Liver (tissue), 3 donors: ENCODE measurements around the gene IFI27L1.

Source experiments
- CTCF ChIP-seq: fragments of 150-350 bp; IDR thresholded peaks from 2 replicates; pipeline ENCODE4 v1.5.1; 2017; ENCODE audit warnings: improper control_type of control experiment, low read depth, low read length; ENCODE audit not compliant: missing input control
- EGR1 ChIP-seq, 2 donors: IDR thresholded peaks; 2 replicates each; pipeline ENCODE4 v1.6.1; 2016 to 2018; ENCODE audit warnings: antibody characterized with exemption in 2 of 2, low read depth in 2 of 2
- FOXA1 ChIP-seq: IDR thresholded peaks from 2 replicates; pipeline ENCODE4 v1.6.1; 2016; ENCODE audit warnings: antibody characterized with exemption
- GABPA ChIP-seq, 2 donors: IDR thresholded peaks in 1 of 2; conservative IDR thresholded peaks in 1 of 2; 2 replicates each; pipeline ENCODE4 v1.6.1; 2016; ENCODE audit warnings: antibody characterized with exemption in 2 of 2, mild to moderate bottlenecking in 1 of 2, moderate library complexity in 1 of 2
- HNF4A ChIP-seq, 2 donors: conservative IDR thresholded peaks; 2 replicates each; pipeline ENCODE4 v1.6.1; 2016; ENCODE audit warnings: antibody characterized with exemption in 2 of 2, mild to moderate bottlenecking in 2 of 2
- HNF4G ChIP-seq: IDR thresholded peaks from 2 replicates; pipeline ENCODE4 v1.6.1; 2016; ENCODE audit warnings: antibody characterized with exemption
- JUND ChIP-seq, 2 donors: IDR thresholded peaks; 2 replicates each; pipeline ENCODE4 v1.6.1; 2016; ENCODE audit warnings: antibody characterized with exemption in 2 of 2
- MAX ChIP-seq: IDR thresholded peaks from 2 replicates; pipeline ENCODE4 v1.6.1; 2016; ENCODE audit warnings: antibody characterized with exemption
- RAD21 ChIP-seq, 2 donors: IDR thresholded peaks; 2 replicates each; pipeline ENCODE4 v1.6.1; 2016; ENCODE audit warnings: antibody characterized with exemption in 2 of 2, mild to moderate bottlenecking in 2 of 2
- REST ChIP-seq: IDR thresholded peaks from 2 replicates; pipeline ENCODE4 v1.6.1; 2016; ENCODE audit warnings: antibody characterized with exemption, mild to moderate bottlenecking
- RXRA ChIP-seq, 2 donors: IDR thresholded peaks; 2 replicates each; pipeline ENCODE4 v1.6.1; 2017 to 2018; ENCODE audit warnings: antibody characterized with exemption in 2 of 2, mild to moderate bottlenecking in 1 of 2
- TAF1 ChIP-seq: conservative IDR thresholded peaks from 2 replicates; pipeline ENCODE4 v1.6.1; 2016; ENCODE audit warnings: antibody characterized with exemption, mild to moderate bottlenecking
- TF ChIP-seq, protein P1 (sequence below): IDR thresholded peaks from 2 replicates; pipeline ENCODE4 v1.6.1; 2016; ENCODE audit warnings: antibody characterized with exemption
- donor health status: healthy.
- donor health status: healthy.

DNA sequence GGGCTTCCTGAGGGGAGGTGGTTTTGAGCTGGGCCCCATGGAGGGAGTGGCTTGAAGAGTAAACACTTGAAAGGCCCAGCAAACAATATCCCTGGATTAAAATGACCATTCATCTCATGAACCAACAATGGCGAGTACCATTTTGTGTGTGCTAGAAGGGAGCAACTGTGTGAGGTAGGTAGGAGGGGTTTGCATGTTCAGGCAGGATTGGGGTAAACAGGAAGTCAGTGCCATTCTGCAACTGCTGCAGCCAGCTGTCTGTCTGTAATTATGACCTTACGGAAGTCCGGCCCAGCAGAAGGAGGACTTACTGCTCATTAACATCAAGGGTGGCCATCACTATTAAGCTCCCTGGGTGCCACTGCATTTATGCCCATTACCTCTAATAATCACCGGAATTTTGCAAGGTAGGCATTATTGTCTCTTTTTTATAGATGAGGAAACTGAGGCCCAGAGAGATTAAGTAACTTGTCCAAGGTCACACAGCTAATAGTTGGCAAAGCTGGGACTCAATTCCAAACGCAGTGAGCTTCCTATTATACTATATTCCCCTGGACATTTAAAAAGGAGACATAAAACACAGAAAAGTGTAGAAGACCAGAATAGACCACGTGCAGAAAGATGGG lies 64.9 kb downstream of the IFI27L1 start:
- TF ChIP-seq CTCF: no peak
- no peak for TF ChIP-seq REST
- TF ChIP-seq, protein P1, sequence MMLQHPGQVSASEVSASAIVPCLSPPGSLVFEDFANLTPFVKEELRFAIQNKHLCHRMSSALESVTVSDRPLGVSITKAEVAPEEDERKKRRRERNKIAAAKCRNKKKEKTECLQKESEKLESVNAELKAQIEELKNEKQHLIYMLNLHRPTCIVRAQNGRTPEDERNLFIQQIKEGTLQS: no peak
- no peak for TF ChIP-seq MAX
- TF ChIP-seq TAF1: no peak
- no peak for TF ChIP-seq FOXA1
- TF ChIP-seq RAD21 (IDR thresholded peaks at IDR 0.05): no peak
- no peak for TF ChIP-seq GABPA (IDR thresholded peaks at IDR 0.05 in 1 of 2, conservative IDR thresholded peaks at IDR 0.05 in 1 of 2)
- no peak for TF ChIP-seq RXRA (IDR thresholded peaks at IDR 0.05)
- no peak for TF ChIP-seq EGR1 (IDR thresholded peaks at IDR 0.05; ENCODE audit: low read depth in 2 of 2)
- no peak for TF ChIP-seq HNF4A (conservative IDR thresholded peaks at IDR 0.05)
- TF ChIP-seq HNF4G: no peak
- TF ChIP-seq JUND (IDR thresholded peaks at IDR 0.05): no peak
